ENCODE data around the gene F11.
"Not testable (repeated sequence)": the region's sequence is repeated elsewhere in the genome, so short reads cannot be mapped to it uniquely, and the experiment has no call there.

Gene F11

GRCh38 chr4:186236126-186236525 is 29.9 kb upstream of the F11 start:
- TF ChIP-seq CTCF (IDR thresholded peaks at IDR 0.05) = no peak
- Mint-ChIP-seq H3K9me3 (peaks cover 3% of the 10 kb centered on the region), H3K27ac (no peak overlapping the region), H3K4me1 (no peaks in the 10 kb centered on the region), H3K36me3 (ENCODE audit: low read depth) (no peaks in the 10 kb centered on the region), H3K4me3 (no peak overlapping the region), H3K27me3 (ENCODE audit: low read depth, poor library complexity) (no peaks in the 10 kb centered on the region)
- DNase-seq = no peak

GRCh38 chr4:186240452-186240847 is 25.5 kb upstream of the F11 start:
- no peaks in the 10 kb centered on the region for H3K4me1 Mint-ChIP-seq
- H3K27ac Mint-ChIP-seq = no peak overlapping the region
- no peak overlapping the region for H3K4me3 Mint-ChIP-seq
- TF ChIP-seq CTCF (IDR thresholded peaks at IDR 0.05) = no peak
- peaks cover 3% of the 10 kb centered on the region for H3K9me3 Mint-ChIP-seq
- no peak for DNase-seq
- H3K27me3 Mint-ChIP-seq (ENCODE audit: low read depth, poor library complexity) = no peaks in the 10 kb centered on the region
- H3K36me3 Mint-ChIP-seq (ENCODE audit: low read depth) = no peaks in the 10 kb centered on the region

GRCh38 chr4:186240848-186241491 is 25.0 kb upstream of the F11 start:
- Mint-ChIP-seq H3K4me3 (no peak overlapping the region), H3K27ac (no peak overlapping the region), H3K27me3 (ENCODE audit: low read depth, poor library complexity) (no peaks in the 10 kb centered on the region), H3K4me1 (no peaks in the 10 kb centered on the region), H3K9me3 (peaks cover 3% of the 10 kb centered on the region), H3K36me3 (ENCODE audit: low read depth) (no peaks in the 10 kb centered on the region)
- DNase-seq = no peak
- no peak for TF ChIP-seq CTCF (IDR thresholded peaks at IDR 0.05)

- no peak overlapping the region for H3K4me3 Mint-ChIP-seq
- no peaks in the 10 kb centered on the region for H3K36me3 Mint-ChIP-seq (ENCODE audit: low read depth)
- peaks cover 3% of the 10 kb centered on the region for H3K9me3 Mint-ChIP-seq
- H3K27ac Mint-ChIP-seq = no peak overlapping the region
- no peaks in the 10 kb centered on the region for H3K27me3 Mint-ChIP-seq (ENCODE audit: low read depth, poor library complexity)
- no peak for DNase-seq
- H3K4me1 Mint-ChIP-seq = no peaks in the 10 kb centered on the region
- TF ChIP-seq CTCF (IDR thresholded peaks at IDR 0.05) = no peak
These were observed 24.4 kb upstream of the F11 start for GRCh38 chr4:186241616-186242015.

- not testable (repeated sequence) for H3K36me3 Mint-ChIP-seq (ENCODE audit: low read depth); H3K4me3 Mint-ChIP-seq; H3K27ac Mint-ChIP-seq; H3K9me3 Mint-ChIP-seq; H3K27me3 Mint-ChIP-seq (ENCODE audit: low read depth, poor library complexity); H3K4me1 Mint-ChIP-seq; DNase-seq
These were observed 24.0 kb upstream of the F11 start for GRCh38 chr4:186242031-186242430.

- H3K4me1 Mint-ChIP-seq = no peaks in the 10 kb centered on the region
- H3K9me3 Mint-ChIP-seq = peaks cover 3% of the 10 kb centered on the region
These were observed 22.7 kb upstream of the F11 start for GRCh38 chr4:186243331-186243730.

More at GRCh38 chr4:186243331-186243730, 22.7 kb upstream of the F11 start:
- no peak for TF ChIP-seq CTCF (IDR thresholded peaks at IDR 0.05)
- Mint-ChIP-seq H3K36me3 (ENCODE audit: low read depth) (no peaks in the 10 kb centered on the region), H3K27ac (no peak overlapping the region), H3K4me3 (no peak overlapping the region), H3K27me3 (ENCODE audit: low read depth, poor library complexity) (no peaks in the 10 kb centered on the region)
- DNase-seq = no peak

All from nephron progenitor cell (in vitro differentiated cells).